Upper lobe of left lung (tissue), 4 donors: Measurements from ENCODE around the gene PKD2L1.

Source experiments
- CTCF ChIP-seq, 6 experiments: fragments of 450-650 bp in 4 of 6; fragments of 200-600 bp in 2 of 6; sonication (generic) in 2 of 6; IDR thresholded peaks; one replicate each; pipeline ENCODE4 v1.5.1; 2016 to 2019; ENCODE audit warnings: antibody characterized with exemption in 6 of 6
- EP300 ChIP-seq, 4 donors: sonication (generic); formaldehyde crosslinking; IDR thresholded peaks; one replicate each; pipeline ENCODE4 v1.5.1; 2017; ENCODE audit warnings: antibody characterized with exemption in 4 of 4, control low read depth in 2 of 4
- POLR2AphosphoS5 ChIP-seq, 2 donors: sonication (generic); formaldehyde crosslinking; IDR thresholded peaks; one replicate each; pipeline ENCODE4 v1.5.1; 2017; ENCODE audit warnings: antibody characterized with exemption in 2 of 2

- no peak for TF ChIP-seq CTCF (IDR thresholded peaks at IDR 0.05)
- no peak for TF ChIP-seq EP300 (IDR thresholded peaks at IDR 0.05)
- TF ChIP-seq POLR2AphosphoS5 (IDR thresholded peaks at IDR 0.05): no peak
These were observed 12.6 kb upstream of the PKD2L1 start for GRCh38 chr10:100342627-100342972.
